GM12801 (cell line): Measurements from ENCODE around the gene KPNA6.

Experiments
- TF ChIP-seq, protein P1 (sequence below): IDR thresholded peaks from one replicate; pipeline ENCODE4 v1.5.1; 2011; ENCODE audit warnings: control low read depth; ENCODE audit not compliant: insufficient read length; ENCODE audit errors: extremely low read depth

Gene KPNA6

DNA sequence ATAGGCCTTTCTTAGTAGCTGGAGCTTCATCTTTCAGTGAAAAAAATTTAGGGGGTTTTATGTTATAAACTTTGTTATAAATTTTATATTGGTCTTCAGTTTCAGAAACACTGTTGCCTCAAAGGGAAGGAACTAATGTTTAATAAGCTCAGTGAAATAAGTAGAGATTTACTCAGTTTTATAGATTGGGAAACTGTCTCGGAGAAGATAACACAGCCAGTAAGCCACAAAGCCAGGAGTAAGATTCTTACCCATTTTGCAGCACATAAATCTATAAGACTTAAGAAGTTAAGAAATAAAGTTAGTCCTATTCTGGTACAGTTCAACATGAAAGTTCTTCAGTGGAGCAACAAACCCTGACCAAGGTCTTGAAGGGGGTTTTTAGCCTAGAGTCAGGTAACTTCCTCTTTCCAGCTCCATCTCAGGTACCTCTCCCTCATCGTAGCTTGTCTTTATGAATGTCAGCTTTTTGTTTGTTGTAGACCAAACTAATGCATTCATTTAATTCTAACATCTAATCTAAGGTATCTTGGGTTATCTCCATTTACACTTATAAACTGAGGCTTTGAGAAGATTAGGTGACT is 3.3 kb downstream of the KPNA6 start:
- TF ChIP-seq, protein P1, sequence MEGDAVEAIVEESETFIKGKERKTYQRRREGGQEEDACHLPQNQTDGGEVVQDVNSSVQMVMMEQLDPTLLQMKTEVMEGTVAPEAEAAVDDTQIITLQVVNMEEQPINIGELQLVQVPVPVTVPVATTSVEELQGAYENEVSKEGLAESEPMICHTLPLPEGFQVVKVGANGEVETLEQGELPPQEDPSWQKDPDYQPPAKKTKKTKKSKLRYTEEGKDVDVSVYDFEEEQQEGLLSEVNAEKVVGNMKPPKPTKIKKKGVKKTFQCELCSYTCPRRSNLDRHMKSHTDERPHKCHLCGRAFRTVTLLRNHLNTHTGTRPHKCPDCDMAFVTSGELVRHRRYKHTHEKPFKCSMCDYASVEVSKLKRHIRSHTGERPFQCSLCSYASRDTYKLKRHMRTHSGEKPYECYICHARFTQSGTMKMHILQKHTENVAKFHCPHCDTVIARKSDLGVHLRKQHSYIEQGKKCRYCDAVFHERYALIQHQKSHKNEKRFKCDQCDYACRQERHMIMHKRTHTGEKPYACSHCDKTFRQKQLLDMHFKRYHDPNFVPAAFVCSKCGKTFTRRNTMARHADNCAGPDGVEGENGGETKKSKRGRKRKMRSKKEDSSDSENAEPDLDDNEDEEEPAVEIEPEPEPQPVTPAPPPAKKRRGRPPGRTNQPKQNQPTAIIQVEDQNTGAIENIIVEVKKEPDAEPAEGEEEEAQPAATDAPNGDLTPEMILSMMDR, result no peak

DNA sequence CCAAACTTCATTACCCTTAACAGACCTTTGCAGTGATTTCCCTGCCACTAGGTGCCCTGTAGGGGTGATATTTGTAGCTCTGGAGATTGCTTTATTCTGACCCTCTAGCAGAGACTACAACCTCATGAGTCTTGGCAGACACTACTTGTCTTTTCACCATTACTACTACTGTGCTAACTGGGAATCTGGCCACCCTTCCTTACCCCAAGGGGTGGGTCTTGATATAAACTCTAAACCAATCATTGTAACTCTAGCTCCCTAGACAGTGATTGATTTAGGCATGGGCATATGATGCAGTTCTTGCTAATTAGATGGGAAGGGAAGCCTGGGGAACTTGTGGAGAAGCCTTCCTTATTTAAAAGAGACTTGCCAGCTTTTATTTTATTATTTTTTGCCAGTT is 3.9 kb downstream of the KPNA6 start:
- TF ChIP-seq, protein P1, result no peak

DNA sequence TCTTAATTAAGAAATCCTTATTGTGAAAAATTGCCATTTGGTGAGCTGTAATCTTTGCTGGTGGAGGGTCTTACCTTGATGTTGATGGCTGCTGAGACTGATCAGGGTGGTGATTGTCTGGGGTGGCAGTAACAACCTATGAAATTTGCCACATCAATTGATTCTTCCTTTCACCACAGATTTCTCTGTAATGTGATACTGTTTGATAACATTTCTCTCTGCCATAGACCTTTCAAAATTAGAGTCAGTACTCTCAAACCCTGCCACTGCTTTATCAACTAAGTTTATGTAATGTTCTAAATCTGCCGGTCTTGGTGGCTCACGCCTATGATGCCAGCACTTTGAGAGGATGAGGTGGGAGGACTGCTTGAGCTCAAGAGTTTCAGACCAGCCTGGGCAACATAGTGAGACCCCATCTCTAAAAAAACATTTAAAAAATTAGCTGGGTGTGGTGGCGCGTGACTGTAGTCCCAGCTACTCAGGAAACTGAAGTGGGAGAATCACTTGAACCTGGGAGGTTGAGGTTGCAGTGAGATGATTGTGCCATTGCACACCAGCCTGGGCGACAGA is 5.0 kb downstream of the KPNA6 start:
- TF ChIP-seq, protein P1, result no peak

DNA sequence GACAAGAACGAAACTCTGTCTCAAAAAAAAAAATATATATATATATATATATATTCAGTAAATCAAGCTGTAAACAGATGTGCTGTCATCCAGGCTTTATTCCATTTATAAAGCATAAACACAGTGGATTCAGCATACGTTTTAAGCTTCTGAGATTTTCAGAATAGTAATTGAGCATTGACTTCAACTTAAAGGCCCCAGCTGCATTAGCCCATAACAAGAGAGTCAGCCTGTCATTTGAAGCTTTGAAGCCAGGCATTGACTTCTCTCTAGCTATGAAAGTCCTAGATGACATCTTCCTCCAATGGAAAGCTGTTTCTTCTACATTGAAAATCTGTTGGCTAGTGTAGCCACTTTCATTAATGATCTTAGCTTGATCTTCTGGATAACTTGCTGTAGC is 6.6 kb downstream of the KPNA6 start:
- TF ChIP-seq, protein P1, result no peak

DNA sequence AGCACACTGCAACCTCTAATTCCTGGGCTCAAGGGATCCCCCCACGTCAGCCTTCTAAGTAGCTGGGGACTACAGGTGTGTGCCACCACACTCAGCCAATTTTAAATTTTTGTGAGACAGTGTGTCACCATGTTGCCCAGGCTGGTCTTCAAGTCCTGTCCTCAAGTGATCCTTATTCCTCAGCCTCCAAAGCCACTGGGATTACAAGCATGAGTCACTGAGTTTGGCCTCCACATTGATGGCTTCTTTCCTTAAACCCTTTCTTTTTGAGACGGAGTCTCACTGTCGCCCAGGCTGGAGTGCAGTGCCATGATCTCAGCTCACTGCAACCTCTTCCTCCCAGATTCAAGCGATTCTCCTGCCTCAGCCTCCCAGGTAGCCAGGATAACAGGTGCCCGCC is 7.6 kb downstream of the KPNA6 start:
- TF ChIP-seq, protein P1, result no peak

DNA sequence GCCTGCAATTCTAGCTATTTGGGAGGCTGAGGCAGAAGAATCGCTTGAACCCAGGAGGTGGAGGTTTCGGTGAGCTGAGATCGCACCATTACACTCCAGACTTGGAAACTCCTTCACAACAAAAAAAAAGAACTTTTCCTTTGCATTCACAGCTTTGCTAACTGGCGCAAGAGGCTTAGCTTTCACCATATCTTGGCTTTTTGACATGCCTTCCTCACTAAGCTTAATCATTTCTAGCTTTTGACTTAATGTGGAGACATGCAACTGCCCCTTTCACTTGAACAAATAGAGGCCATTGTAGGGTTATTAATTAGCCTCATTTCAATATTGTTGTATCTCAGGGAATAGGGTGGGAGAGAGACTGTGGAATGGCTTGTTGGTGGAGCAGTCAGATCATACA is 8.7 kb downstream of the KPNA6 start:
- TF ChIP-seq, protein P1, result no peak

DNA sequence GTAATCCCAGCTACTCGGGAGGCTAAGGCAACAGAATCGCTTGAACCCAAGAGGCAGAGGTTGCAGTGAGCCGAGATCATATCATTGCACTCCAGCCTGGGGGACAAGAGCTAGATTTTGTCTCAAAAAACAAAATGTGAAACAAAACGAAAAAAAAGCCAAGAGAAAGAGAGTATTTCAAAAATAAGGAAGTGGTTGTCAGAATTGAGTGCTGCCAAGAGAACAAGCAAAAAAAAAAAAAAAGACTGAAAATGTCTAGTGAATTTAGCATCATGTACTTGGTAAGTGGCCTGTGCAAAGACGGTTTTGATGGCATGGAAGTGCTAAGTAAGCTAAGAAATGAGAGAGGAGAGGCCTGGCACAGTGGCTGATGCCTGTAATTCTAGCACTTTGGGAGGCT is 14.3 kb downstream of the KPNA6 start:
- TF ChIP-seq, protein P1, result no peak
